Stomach (tissue), 4 donors: ENCODE measurements around the gene ABHD12B.

ENCODE experiments used
- EP300 ChIP-seq: sonication (generic); formaldehyde crosslinking; IDR thresholded peaks from one replicate; pipeline ENCODE4 v1.6.1; 2017; ENCODE audit warnings: antibody characterized with exemption
- POLR2A ChIP-seq, 4 donors: fragments of 450-650 bp; IDR thresholded peaks; one replicate each; pipeline ENCODE4 v1.6.1; 2016; ENCODE audit warnings: antibody characterized with exemption in 4 of 4, control low read depth in 2 of 4, mild to moderate bottlenecking in 1 of 4, moderate library complexity in 1 of 4
- POLR2AphosphoS5 ChIP-seq, 3 donors: sonication (generic); formaldehyde crosslinking; IDR thresholded peaks; one replicate each; pipeline ENCODE4 v1.6.1; 2016; ENCODE audit warnings: antibody characterized with exemption in 3 of 3
- TF ChIP-seq, protein P1 (sequence below), 7 experiments: fragments of 450-650 bp in 4 of 7; fragments of 200-600 bp in 3 of 7; sonication (generic) in 3 of 7; IDR thresholded peaks; one replicate each; pipeline ENCODE4 v1.5.1; 2016 to 2019; ENCODE audit warnings: antibody characterized with exemption in 7 of 7, control low read depth in 2 of 7, mild to moderate bottlenecking in 1 of 7

GRCh38 chr14:50837271-50837670, 34.6 kb upstream of the ABHD12B start:
- TF ChIP-seq, protein P1, sequence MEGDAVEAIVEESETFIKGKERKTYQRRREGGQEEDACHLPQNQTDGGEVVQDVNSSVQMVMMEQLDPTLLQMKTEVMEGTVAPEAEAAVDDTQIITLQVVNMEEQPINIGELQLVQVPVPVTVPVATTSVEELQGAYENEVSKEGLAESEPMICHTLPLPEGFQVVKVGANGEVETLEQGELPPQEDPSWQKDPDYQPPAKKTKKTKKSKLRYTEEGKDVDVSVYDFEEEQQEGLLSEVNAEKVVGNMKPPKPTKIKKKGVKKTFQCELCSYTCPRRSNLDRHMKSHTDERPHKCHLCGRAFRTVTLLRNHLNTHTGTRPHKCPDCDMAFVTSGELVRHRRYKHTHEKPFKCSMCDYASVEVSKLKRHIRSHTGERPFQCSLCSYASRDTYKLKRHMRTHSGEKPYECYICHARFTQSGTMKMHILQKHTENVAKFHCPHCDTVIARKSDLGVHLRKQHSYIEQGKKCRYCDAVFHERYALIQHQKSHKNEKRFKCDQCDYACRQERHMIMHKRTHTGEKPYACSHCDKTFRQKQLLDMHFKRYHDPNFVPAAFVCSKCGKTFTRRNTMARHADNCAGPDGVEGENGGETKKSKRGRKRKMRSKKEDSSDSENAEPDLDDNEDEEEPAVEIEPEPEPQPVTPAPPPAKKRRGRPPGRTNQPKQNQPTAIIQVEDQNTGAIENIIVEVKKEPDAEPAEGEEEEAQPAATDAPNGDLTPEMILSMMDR (IDR thresholded peaks at IDR 0.05) = no peak
- TF ChIP-seq POLR2A (IDR thresholded peaks at IDR 0.05) (no peak), EP300 (no peak), POLR2AphosphoS5 (IDR thresholded peaks at IDR 0.05) (no peak)
